Measurements from ENCODE around the gene PSD4.

Gene PSD4

DNA sequence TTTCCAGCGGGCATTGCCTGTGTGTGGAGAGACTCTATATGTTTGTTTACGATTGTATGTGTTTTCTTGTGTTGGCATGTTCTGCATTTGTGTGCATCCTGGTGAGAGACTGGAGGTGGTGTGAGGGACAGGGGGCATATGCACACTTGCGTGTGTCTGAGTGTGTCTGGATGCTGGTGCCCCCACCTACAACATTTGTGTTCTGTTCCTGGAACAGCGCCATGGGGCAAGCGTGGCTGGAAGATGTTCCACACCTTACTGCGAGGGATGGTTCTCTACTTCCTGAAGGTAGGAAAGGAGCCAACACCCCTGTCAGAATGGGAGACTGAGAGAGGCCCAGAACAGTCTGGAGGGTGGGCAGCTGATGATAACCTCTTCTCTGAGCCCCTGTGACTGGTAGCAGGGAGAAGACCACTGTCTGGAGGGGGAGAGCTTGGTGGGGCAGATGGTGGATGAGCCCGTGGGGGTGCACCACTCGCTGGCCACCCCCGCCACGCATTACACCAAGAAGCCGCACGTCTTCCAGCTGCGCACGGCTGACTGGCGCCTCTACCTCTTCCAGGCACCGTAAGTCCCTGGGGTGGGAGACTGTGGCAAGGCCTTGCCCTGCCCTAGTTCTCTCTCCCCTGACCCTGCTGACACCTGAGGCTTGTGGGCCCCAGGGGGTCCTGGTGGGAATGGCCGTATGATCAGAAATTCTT, 23.7 kb downstream of the PSD4 start (continued):
- TF ChIP-seq, protein P1, sequence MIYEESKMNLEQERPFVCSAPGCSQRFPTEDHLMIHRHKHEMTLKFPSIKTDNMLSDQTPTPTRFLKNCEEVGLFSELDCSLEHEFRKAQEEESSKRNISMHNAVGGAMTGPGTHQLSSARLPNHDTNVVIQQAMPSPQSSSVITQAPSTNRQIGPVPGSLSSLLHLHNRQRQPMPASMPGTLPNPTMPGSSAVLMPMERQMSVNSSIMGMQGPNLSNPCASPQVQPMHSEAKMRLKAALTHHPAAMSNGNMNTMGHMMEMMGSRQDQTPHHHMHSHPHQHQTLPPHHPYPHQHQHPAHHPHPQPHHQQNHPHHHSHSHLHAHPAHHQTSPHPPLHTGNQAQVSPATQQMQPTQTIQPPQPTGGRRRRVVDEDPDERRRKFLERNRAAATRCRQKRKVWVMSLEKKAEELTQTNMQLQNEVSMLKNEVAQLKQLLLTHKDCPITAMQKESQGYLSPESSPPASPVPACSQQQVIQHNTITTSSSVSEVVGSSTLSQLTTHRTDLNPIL (CRISPR knock-in tag; IDR thresholded peaks at IDR 0.05; ENCODE audit: low read depth): no peak
- TF ChIP-seq, protein P2, sequence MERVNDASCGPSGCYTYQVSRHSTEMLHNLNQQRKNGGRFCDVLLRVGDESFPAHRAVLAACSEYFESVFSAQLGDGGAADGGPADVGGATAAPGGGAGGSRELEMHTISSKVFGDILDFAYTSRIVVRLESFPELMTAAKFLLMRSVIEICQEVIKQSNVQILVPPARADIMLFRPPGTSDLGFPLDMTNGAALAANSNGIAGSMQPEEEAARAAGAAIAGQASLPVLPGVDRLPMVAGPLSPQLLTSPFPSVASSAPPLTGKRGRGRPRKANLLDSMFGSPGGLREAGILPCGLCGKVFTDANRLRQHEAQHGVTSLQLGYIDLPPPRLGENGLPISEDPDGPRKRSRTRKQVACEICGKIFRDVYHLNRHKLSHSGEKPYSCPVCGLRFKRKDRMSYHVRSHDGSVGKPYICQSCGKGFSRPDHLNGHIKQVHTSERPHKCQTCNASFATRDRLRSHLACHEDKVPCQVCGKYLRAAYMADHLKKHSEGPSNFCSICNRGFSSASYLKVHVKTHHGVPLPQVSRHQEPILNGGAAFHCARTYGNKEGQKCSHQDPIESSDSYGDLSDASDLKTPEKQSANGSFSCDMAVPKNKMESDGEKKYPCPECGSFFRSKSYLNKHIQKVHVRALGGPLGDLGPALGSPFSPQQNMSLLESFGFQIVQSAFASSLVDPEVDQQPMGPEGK (CRISPR knock-in tag; IDR thresholded peaks at IDR 0.05; ENCODE audit: borderline replicate concordance): no peak
- TF ChIP-seq CSDC2 (CRISPR knock-in tag; IDR thresholded peaks at IDR 0.05) (no peak), GLIS3 (CRISPR knock-in tag; IDR thresholded peaks at IDR 0.05) (no peak), ZNF8 (CRISPR knock-in tag; IDR thresholded peaks at IDR 0.05) (no peak), SNAI2 (CRISPR knock-in tag; IDR thresholded peaks at IDR 0.05) (no peak)

DNA sequence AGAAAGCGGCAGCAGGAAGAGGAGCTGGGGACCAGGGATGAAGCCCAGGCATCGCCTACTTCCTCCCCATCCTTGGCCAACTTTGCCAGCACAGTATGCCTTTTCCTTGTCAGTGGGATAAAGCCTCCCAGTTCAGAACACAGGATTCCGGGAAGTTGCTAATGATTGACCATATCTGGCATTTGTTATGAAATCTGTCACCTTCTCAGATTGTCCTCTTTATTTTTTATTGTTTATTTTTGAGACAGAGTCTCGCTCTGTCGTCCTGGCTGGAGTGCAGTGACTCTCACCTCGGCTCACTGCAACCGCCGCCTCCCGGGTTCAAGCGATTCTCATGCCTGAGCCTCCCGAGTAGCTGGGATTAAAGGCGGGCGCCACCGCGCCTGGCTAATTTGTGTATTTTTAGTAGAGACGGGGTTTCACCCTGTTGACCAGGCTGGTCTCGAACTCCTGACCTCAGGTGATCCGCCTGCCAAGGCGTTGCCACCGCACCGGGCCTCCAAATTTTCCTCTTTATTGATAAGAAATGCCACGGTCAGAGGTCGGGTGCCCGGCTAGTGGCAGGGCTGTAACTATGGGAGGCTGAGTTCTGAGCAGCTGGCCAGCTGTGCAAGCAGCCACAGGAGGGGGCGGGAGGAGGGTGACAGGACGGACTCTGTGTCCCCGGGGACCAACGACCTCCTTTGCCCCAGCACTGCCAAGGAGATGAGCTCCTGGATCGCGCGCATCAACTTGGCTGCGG, 24.4 kb downstream of the PSD4 start:
- no peak for ATAC-seq
- no peak for TF ChIP-seq TCF4 (CRISPR knock-in tag; IDR thresholded peaks at IDR 0.05; ENCODE audit: borderline replicate concordance)
- TF ChIP-seq, protein P3, sequence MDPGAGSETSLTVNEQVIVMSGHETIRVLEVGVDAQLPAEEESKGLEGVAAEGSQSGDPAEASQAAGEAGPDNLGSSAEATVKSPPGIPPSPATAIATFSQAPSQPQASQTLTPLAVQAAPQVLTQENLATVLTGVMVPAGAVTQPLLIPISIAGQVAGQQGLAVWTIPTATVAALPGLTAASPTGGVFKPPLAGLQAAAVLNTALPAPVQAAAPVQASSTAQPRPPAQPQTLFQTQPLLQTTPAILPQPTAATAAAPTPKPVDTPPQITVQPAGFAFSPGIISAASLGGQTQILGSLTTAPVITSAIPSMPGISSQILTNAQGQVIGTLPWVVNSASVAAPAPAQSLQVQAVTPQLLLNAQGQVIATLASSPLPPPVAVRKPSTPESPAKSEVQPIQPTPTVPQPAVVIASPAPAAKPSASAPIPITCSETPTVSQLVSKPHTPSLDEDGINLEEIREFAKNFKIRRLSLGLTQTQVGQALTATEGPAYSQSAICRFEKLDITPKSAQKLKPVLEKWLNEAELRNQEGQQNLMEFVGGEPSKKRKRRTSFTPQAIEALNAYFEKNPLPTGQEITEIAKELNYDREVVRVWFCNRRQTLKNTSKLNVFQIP (CRISPR knock-in tag; IDR thresholded peaks at IDR 0.05; ENCODE audit: borderline replicate concordance, low read depth): no peak

DNA sequence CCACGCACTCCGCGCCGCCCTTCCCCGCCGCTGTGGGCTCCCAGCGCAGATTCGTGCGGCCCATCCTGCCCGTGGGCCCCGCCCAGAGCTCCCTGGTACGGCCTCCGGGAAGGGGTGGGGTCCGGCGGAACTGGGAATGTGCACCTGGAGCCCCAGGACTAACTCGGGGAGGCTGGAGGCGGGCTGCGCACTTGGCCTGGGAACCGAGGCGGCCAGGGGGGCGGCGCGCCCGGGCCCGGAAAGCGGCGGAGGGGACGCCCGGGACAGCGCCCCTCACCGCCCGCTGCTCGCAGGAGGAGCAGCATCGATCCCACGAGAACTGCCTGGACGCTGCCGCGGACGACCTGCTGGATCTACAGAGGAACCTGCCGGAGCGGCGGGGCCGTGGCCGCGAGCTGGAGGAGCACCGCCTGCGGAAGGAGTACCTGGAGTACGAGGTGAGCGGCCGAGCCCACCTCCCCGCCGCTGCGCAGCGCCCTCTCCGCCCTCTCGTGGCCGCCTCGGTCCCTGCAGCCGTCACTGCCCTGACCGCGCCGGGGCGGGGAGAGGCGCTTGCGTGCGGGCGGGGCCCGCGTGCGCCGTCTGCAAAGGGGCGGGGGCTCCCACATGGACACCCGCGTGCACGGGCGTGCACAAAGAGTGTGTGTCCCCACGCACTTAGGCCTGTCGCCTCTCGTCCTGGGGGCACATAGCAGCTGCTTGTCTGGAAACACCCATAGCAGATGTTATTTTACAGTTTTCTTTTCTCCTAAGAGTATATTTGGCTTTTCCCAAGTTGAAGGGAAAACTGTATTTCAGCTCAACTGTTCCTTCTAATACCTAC, 25.2 kb downstream of the PSD4 start:
- no peak for TF ChIP-seq TCF4 (CRISPR knock-in tag; IDR thresholded peaks at IDR 0.05; ENCODE audit: borderline replicate concordance)
- no peak for TF ChIP-seq SNAI2 (CRISPR knock-in tag; IDR thresholded peaks at IDR 0.05)
- TF ChIP-seq, protein P2 (CRISPR knock-in tag; IDR thresholded peaks at IDR 0.05; ENCODE audit: borderline replicate concordance): peak; percentile 37; the same call in 1 of the 2 replicates
- peak; percentile 94 for ATAC-seq

DNA sequence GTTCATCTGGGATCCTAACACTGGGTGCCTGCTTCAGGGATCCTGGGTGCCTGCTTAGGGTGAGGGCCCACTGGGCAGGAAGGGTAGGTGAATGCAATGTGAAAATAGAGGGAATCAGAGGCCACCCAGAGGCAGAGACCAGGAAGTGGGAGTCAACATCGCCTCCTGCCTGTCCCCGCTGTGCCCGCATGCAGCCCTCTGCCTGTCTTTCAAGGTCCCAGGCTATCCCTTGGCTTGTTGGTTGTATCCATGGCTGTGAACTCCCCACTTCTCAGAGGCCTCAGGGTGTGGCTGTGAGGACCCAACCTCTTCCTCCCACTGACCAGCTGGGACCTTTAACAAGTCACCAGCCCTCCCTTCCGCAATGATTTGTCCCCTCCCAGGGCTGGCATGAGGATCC, 26.5 kb downstream of the PSD4 start:
- TF ChIP-seq ZNF565 (CRISPR knock-in tag; conservative IDR thresholded peaks at IDR 0.05; ENCODE audit: low read depth) (no peak), ESRRG (CRISPR knock-in tag; IDR thresholded peaks at IDR 0.05) (no peak), ZNF8 (CRISPR knock-in tag; IDR thresholded peaks at IDR 0.05) (no peak), ISL1 (CRISPR knock-in tag; IDR thresholded peaks at IDR 0.05) (no peak), TCF4 (CRISPR knock-in tag; IDR thresholded peaks at IDR 0.05; ENCODE audit: borderline replicate concordance) (no peak), CSDC2 (CRISPR knock-in tag; IDR thresholded peaks at IDR 0.05) (no peak), BACH2 (CRISPR knock-in tag; IDR thresholded peaks at IDR 0.05; ENCODE audit: borderline replicate concordance) (no peak), ZNF70 (CRISPR knock-in tag; IDR thresholded peaks at IDR 0.05) (no peak), TOX (CRISPR knock-in tag; IDR thresholded peaks at IDR 0.05; ENCODE audit: borderline replicate concordance) (no peak), ZFP30 (CRISPR knock-in tag; IDR thresholded peaks at IDR 0.05) (no peak), PPARA (CRISPR knock-in tag; IDR thresholded peaks at IDR 0.05; ENCODE audit: borderline replicate concordance) (no peak), ARNTL (CRISPR knock-in tag; IDR thresholded peaks at IDR 0.05; ENCODE audit: borderline replicate concordance, low read depth) (no peak), ZC3H10 (CRISPR knock-in tag; IDR thresholded peaks at IDR 0.05) (no peak)
- TF ChIP-seq, protein P4, sequence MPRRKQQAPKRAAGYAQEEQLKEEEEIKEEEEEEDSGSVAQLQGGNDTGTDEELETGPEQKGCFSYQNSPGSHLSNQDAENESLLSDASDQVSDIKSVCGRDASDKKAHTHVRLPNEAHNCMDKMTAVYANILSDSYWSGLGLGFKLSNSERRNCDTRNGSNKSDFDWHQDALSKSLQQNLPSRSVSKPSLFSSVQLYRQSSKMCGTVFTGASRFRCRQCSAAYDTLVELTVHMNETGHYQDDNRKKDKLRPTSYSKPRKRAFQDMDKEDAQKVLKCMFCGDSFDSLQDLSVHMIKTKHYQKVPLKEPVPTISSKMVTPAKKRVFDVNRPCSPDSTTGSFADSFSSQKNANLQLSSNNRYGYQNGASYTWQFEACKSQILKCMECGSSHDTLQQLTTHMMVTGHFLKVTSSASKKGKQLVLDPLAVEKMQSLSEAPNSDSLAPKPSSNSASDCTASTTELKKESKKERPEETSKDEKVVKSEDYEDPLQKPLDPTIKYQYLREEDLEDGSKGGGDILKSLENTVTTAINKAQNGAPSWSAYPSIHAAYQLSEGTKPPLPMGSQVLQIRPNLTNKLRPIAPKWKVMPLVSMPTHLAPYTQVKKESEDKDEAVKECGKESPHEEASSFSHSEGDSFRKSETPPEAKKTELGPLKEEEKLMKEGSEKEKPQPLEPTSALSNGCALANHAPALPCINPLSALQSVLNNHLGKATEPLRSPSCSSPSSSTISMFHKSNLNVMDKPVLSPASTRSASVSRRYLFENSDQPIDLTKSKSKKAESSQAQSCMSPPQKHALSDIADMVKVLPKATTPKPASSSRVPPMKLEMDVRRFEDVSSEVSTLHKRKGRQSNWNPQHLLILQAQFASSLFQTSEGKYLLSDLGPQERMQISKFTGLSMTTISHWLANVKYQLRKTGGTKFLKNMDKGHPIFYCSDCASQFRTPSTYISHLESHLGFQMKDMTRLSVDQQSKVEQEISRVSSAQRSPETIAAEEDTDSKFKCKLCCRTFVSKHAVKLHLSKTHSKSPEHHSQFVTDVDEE (CRISPR knock-in tag; IDR thresholded peaks at IDR 0.05): no peak
- TF ChIP-seq, protein P2 (CRISPR knock-in tag; IDR thresholded peaks at IDR 0.05; ENCODE audit: borderline replicate concordance): no peak
- TF ChIP-seq, protein P3 (CRISPR knock-in tag; IDR thresholded peaks at IDR 0.05; ENCODE audit: borderline replicate concordance, low read depth): no peak
- ATAC-seq: no peak

All from SK-N-SH treated with all-trans-retinoic acid at 6 μM for 48 hours (cell line).